ENCODE results near the gene GNAQ. TPM values are rescaled to one million over a fixed set of nuclear protein-coding genes. Genes with fewer than 3 reads are reported as not detected.

GNAQ gene
- total RNA-seq, 1 experiment from 2014 or later: 34.1 TPM

GRCh38 chr9:77832639-77833038 is 199.0 kb downstream of the GNAQ start:
- CTCF ChIA-PET: interaction anchor here (0.7 kb wide), 1 partner anchor 469 kb away, joined by 3 read pairs; no protein-coding TSS in a partner anchor
- intact Hi-C loops (cut with micrococcal nuclease; ENCODE audit: unreplicated experiment): no loop called here

GRCh38 chr9:77831781-77832180 is 199.8 kb downstream of the GNAQ start:
- H3K27ac Mint-ChIP-seq (ENCODE audit: unreplicated experiment): no peak overlapping the region
- intact Hi-C loops (cut with micrococcal nuclease; ENCODE audit: unreplicated experiment): no loop called here
- CTCF ChIA-PET: no interaction called here
- H3K4me3 Mint-ChIP-seq (ENCODE audit: low read depth, unreplicated experiment): no peak overlapping the region
- H3K9me3 Mint-ChIP-seq (ENCODE audit: low read depth, unreplicated experiment): no peaks in the 10 kb centered on the region
- DNase-seq: no peak
- no peaks in the 10 kb centered on the region for H3K36me3 Mint-ChIP-seq (ENCODE audit: insufficient read depth, unreplicated experiment)
- no peak for TF ChIP-seq CTCF (IDR thresholded peaks at IDR 0.05; ENCODE audit: unreplicated experiment)
- no peaks in the 10 kb centered on the region for H3K4me1 Mint-ChIP-seq (ENCODE audit: low read depth, unreplicated experiment)
- no TSS peak for BruUV-seq (replicated peaks)
- H3K27me3 Mint-ChIP-seq (ENCODE audit: unreplicated experiment): no peaks in the 10 kb centered on the region

More at GRCh38 chr9:77832639-77833038, 199.0 kb downstream of the GNAQ start:
- no peak for TF ChIP-seq CTCF (IDR thresholded peaks at IDR 0.05; ENCODE audit: unreplicated experiment)
- Mint-ChIP-seq H3K27me3 (ENCODE audit: unreplicated experiment) (no peaks in the 10 kb centered on the region), H3K36me3 (ENCODE audit: insufficient read depth, unreplicated experiment) (no peaks in the 10 kb centered on the region), H3K27ac (ENCODE audit: unreplicated experiment) (no peak overlapping the region), H3K9me3 (ENCODE audit: low read depth, unreplicated experiment) (no peaks in the 10 kb centered on the region), H3K4me3 (ENCODE audit: low read depth, unreplicated experiment) (no peak overlapping the region), H3K4me1 (ENCODE audit: low read depth, unreplicated experiment) (no peaks in the 10 kb centered on the region)
- DNase-seq: no peak
- BruUV-seq (replicated peaks): no TSS peak

GRCh38 chr9:77830618-77831285 is 200.9 kb downstream of the GNAQ start:
- no peaks in the 10 kb centered on the region for H3K4me1 Mint-ChIP-seq (ENCODE audit: low read depth, unreplicated experiment)
- no peak for TF ChIP-seq CTCF (IDR thresholded peaks at IDR 0.05; ENCODE audit: unreplicated experiment)
- H3K4me3 Mint-ChIP-seq (ENCODE audit: low read depth, unreplicated experiment): no peak overlapping the region
- intact Hi-C loops (cut with micrococcal nuclease; ENCODE audit: unreplicated experiment): no loop called here
- no peaks in the 10 kb centered on the region for H3K9me3 Mint-ChIP-seq (ENCODE audit: low read depth, unreplicated experiment)
- H3K27ac Mint-ChIP-seq (ENCODE audit: unreplicated experiment): no peak overlapping the region
- no peaks in the 10 kb centered on the region for H3K27me3 Mint-ChIP-seq (ENCODE audit: unreplicated experiment)
- no peaks in the 10 kb centered on the region for H3K36me3 Mint-ChIP-seq (ENCODE audit: insufficient read depth, unreplicated experiment)
- no peak for DNase-seq
- no TSS peak for BruUV-seq (replicated peaks)
- CTCF ChIA-PET: no interaction called here

GRCh38 chr9:77829420-77829819 is 202.2 kb downstream of the GNAQ start:
- no peak for TF ChIP-seq CTCF (IDR thresholded peaks at IDR 0.05; ENCODE audit: unreplicated experiment)
- Mint-ChIP-seq H3K4me1 (ENCODE audit: low read depth, unreplicated experiment) (no peaks in the 10 kb centered on the region), H3K4me3 (ENCODE audit: low read depth, unreplicated experiment) (no peak overlapping the region), H3K27ac (ENCODE audit: unreplicated experiment) (no peak overlapping the region), H3K36me3 (ENCODE audit: insufficient read depth, unreplicated experiment) (no peaks in the 10 kb centered on the region), H3K9me3 (ENCODE audit: low read depth, unreplicated experiment) (no peaks in the 10 kb centered on the region), H3K27me3 (ENCODE audit: unreplicated experiment) (no peaks in the 10 kb centered on the region)
- CTCF ChIA-PET: no interaction called here
- BruUV-seq (replicated peaks): no TSS peak
- DNase-seq: no peak
- intact Hi-C loops (cut with micrococcal nuclease; ENCODE audit: unreplicated experiment): no loop called here
